ENCODE measurements around the gene FXYD4.

DNA sequence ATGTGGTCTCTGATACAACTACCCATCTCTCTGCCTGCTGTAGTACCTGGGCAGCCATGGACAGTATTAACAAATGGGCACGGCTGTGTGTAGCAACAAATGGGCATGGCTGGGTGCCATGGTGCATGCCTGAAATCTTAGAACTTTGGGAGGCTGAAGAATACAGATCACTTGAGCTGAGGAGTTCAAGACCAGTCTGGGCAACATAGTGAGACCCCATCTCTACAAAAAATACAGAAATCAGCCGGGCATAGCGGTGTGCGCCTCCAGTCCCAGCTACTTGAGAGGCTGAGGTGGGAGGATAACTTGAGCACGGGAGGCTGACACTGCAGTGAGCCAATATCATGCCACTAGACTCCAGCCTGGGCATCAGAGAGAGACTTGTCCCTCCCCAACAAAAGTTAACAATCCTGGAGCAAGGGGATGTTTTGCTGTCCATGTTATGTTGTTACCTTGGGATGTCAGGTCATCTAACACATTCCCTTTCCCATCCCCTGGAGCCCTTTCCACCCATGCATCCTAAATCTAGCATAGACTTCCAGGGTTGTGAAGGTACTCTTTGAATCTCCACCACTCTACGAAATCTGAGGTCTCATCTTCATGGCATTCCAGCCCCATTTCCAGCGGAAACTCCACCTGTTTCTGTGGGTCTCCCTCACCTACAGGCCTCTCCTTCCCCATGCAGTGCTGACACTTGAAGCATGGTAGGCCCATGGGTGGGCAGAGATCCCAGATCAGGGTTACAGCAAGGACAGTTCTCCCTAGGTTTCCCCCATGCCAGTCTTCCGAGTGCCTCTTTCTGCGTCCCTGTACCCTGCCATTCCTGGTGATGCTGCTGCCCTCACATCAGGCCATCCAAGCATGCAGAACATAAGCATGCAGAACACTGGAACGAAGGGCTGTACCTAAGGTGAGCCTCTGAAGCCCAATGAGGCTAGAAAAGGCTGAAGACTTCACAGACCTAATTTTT, 13.1 kb downstream of the FXYD4 start:
- TF ChIP-seq CTCF (IDR thresholded peaks at IDR 0.05) (no peak), POLR2A (IDR thresholded peaks at IDR 0.05) (no peak)
